Hepatocyte (in vitro differentiated cells): ENCODE results near the gene PTPRM.

ENCODE experiments used
- CTCF ChIP-seq: fragments of 200-600 bp; sonication (generic); IDR thresholded peaks from 2 replicates; pipeline ENCODE4 v1.5.1; 2016; ENCODE audit warnings: antibody characterized with exemption, mild to moderate bottlenecking; ENCODE audit not compliant: poor library complexity
- EZH2 ChIP-seq: fragments of 200-600 bp; sonication (generic); IDR thresholded peaks from 2 replicates; pipeline ENCODE4 v1.6.1; 2016; ENCODE audit warnings: antibody characterized with exemption, mild to moderate bottlenecking, borderline replicate concordance
- EZH2phosphoT487 ChIP-seq: fragments of 200-600 bp; sonication (generic); IDR thresholded peaks from one replicate; pipeline ENCODE4 v1.6.1; 2018; ENCODE audit warnings: antibody characterized with exemption, mild to moderate bottlenecking, low read depth, moderate library complexity; ENCODE audit not compliant: unreplicated experiment, severe bottlenecking

GRCh38 chr18:8044004-8044403 lies 476.9 kb downstream of the PTPRM start:
- no peak for TF ChIP-seq CTCF
- no peak for TF ChIP-seq EZH2
- TF ChIP-seq EZH2phosphoT487, result no peak
